Ovary (tissue), 9 donors: ENCODE data around the gene JMJD6. TPM values are rescaled to one million over a fixed set of nuclear protein-coding genes. Genes with fewer than 3 reads are reported as not detected.

Experiments
- DNase-seq, 5 donors: peaks; one replicate each; pipeline ENCODE4 v3.0.0-alpha.2; 2019 to 2020
- H3K27ac ChIP-seq, 2 donors: fragments of 200-600 bp; one replicate each; pipeline versions ENCODE4 v1.5.1 to v1.8.0; 2019 to 2022
- H3K27me3 ChIP-seq: fragments of 200-600 bp; one replicate; pipeline ENCODE4 v1.8.0; 2022
- H3K36me3 ChIP-seq: fragments of 200-600 bp; sonication (generic); one replicate; pipeline ENCODE4 v1.5.1; 2019
- H3K4me1 ChIP-seq: one replicate; pipeline ENCODE4 v1.8.1; 2013; ENCODE audit warnings: mild to moderate bottlenecking, moderate library complexity; ENCODE audit not compliant: insufficient read depth
- H3K4me3 ChIP-seq: fragments of 200-600 bp; sonication (generic); one replicate; pipeline ENCODE4 v1.5.1; 2017
- H3K9me3 ChIP-seq, 2 donors: fragments of 200-600 bp in 1 of 2; sonication (generic) in 1 of 2; one replicate each; pipeline versions ENCODE4 v1.5.1 to v1.8.1; 2013 to 2019; ENCODE audit warnings: mild to moderate bottlenecking in 1 of 2, moderate library complexity in 1 of 2
- EP300 ChIP-seq: sonication (generic); formaldehyde crosslinking; IDR thresholded peaks from one replicate; pipeline ENCODE4 v1.6.1; 2017; ENCODE audit warnings: antibody characterized with exemption
- POLR2A ChIP-seq: fragments of 450-650 bp; IDR thresholded peaks from one replicate; pipeline ENCODE4 v1.6.1; 2017; ENCODE audit warnings: antibody characterized with exemption, mild to moderate bottlenecking, moderate library complexity
- whole genome bisulfite sequencing, 3 donors: extraction: QIAGEN DNeasy Blood & Tissue Kit in 1 of 3; methylation state at CpG; one replicate each; pipeline versions ENCODE4 v1.1.5 to v1.1.7; 2013 to 2017; 5-methylcytosine and 5-hydroxymethylcytosine counted together
- intact Hi-C, 4 donors: fragments of 100-400 bp; cut with DNase I; formaldehyde crosslinking; loops; one replicate each; pipeline versions ENCODE4 v1.11.0 to v1.15.1; 2022 to 2023
- polyA plus RNA-seq, 2 donors: library from polyadenylated mRNA; stranded (reverse); fragments of 200-250 nt in 1 of 2; fragments of 350-450 nt in 1 of 2; fragmentation: Illumina TruSeq in 1 of 2; extraction: RNeasy Lipid Tissue Mini Kit (QIAGEN cat#74804) in 1 of 2; gene quantifications; one replicate each; pipeline ENCODE4 v1.2.3, GENCODE V29; 2013 to 2014
- total RNA-seq, 7 donors: library from RNA; depleted of rRNA in 2 of 7; stranded (reverse); fragments of >200 nt in 2 of 7; fragmentation: NEBNext Ultra II Directional in 3 of 7; extraction: Animal tissue kit (Norgen Biotek cat#: 25700) in 3 of 7; gene quantifications; one replicate each; pipeline versions ENCODE4 v1.1.0 to v1.2.4, GENCODE V29; 2016 to 2023
- TF ChIP-seq, protein P1 (sequence below), 3 donors: fragments of 450-650 bp in 2 of 3; fragments of 200-600 bp in 1 of 3; IDR thresholded peaks; one replicate each; pipeline versions ENCODE4 v1.5.1 to v1.8.0; 2016 to 2022; ENCODE audit warnings: antibody characterized with exemption in 3 of 3, mild to moderate bottlenecking in 1 of 3
- donor health status: DM: no; HTN: no; CAD: no; lungs with moderate emphysema.
- donor health status: DM: no; HTN: no; CAD: no.
- donor health status: Bipolar disorder and iron deficiency.
- donor health status: DM: yes; HTN: yes; CAD: no.
- donor health status: DM: no; HTN: no; CAD: no.
- donor health status: DM: yes; HTN: yes; CAD: no.

The JMJD6 gene
- total and polyA plus RNA-seq, 9 donors = 19.5 to 49.8 (median 28.3) TPM

DNA sequence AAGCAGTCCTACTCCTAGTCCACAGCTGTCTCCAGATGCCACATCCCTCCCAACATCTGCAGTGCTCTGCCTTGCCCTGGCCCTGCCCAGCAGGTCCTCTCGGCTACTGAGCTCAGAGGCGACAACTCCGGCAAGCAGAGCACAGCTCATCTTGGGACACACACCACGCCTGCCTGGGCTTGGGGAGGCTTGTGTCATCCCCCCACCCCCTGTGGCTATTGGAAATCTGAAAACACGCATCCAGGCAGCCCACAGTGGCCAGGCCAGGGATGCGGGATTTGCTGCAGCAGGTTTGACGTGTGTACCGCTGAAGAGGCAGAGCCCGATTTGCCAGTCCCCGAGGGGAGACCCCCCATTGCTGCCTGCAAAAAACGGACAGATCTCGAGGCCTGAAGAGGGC is 41.0 kb downstream of the JMJD6 start:
- no peaks in the 10 kb centered on the region for H3K27me3 ChIP-seq
- intact Hi-C loops = loop anchor here in 1 of 4 donors (5.0 to 10.0 kb wide), 2 partner anchors 37 to 161 kb away; no protein-coding TSS in a partner anchor
- H3K36me3 ChIP-seq = no peaks in the 10 kb centered on the region
- H3K4me3 ChIP-seq = no peak overlapping the region
- H3K4me1 ChIP-seq = peaks cover 36% of the 10 kb centered on the region
- no peaks in the 10 kb centered on the region for H3K9me3 ChIP-seq
- WGBS, 3 donors = 82 to 91% (median 87%) methylated on average over 11 to 12 of the region's 12 CpGs
- H3K27ac ChIP-seq = no peak overlapping the region
- TF ChIP-seq, protein P1, sequence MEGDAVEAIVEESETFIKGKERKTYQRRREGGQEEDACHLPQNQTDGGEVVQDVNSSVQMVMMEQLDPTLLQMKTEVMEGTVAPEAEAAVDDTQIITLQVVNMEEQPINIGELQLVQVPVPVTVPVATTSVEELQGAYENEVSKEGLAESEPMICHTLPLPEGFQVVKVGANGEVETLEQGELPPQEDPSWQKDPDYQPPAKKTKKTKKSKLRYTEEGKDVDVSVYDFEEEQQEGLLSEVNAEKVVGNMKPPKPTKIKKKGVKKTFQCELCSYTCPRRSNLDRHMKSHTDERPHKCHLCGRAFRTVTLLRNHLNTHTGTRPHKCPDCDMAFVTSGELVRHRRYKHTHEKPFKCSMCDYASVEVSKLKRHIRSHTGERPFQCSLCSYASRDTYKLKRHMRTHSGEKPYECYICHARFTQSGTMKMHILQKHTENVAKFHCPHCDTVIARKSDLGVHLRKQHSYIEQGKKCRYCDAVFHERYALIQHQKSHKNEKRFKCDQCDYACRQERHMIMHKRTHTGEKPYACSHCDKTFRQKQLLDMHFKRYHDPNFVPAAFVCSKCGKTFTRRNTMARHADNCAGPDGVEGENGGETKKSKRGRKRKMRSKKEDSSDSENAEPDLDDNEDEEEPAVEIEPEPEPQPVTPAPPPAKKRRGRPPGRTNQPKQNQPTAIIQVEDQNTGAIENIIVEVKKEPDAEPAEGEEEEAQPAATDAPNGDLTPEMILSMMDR (IDR thresholded peaks at IDR 0.05) = no peak
- TF ChIP-seq POLR2A (no peak), EP300 (no peak)
- DNase-seq = peak in 1 of 5 donors; percentile 25

DNA sequence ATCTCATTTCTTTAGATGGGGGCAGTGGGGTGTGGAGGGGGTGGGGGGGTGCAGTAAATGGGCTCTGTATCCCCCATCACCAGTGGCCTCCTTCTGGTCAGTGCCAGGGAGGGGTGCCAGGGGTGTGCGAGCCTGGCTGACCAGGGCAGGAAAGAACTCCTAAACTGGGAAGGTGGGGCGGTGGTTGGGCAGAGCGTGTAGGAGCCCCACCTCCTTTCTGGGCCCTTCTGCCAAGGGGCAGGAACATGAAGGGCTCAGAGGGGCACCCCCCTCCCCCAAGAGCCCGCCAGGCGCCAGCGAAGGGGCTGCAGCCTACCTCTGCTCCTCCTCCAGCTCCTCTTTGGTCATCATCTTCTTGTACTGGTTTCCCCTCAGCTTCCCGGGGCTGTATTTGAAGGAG is 41.6 kb downstream of the JMJD6 start:
- TF ChIP-seq, protein P1 (IDR thresholded peaks at IDR 0.05) = no peak
- TF ChIP-seq POLR2A (no peak), EP300 (no peak)
- Histone ChIP-seq H3K4me3 (no peak overlapping the region), H3K27me3 (no peaks in the 10 kb centered on the region), H3K9me3 (no peaks in the 10 kb centered on the region), H3K36me3 (no peaks in the 10 kb centered on the region), H3K27ac (no peak overlapping the region), H3K4me1 (peaks cover 36% of the 10 kb centered on the region)
- WGBS, 3 donors = 89 to 93% (median 89%) methylated on average over 7 of the region's 7 CpGs
- DNase-seq = peak in 2 of 5 donors; percentile 29 to 47
- intact Hi-C loops = loop anchor here in 1 of 4 donors (5.0 to 10.0 kb wide), 2 partner anchors 38 to 160 kb away; no protein-coding TSS in a partner anchor

DNA sequence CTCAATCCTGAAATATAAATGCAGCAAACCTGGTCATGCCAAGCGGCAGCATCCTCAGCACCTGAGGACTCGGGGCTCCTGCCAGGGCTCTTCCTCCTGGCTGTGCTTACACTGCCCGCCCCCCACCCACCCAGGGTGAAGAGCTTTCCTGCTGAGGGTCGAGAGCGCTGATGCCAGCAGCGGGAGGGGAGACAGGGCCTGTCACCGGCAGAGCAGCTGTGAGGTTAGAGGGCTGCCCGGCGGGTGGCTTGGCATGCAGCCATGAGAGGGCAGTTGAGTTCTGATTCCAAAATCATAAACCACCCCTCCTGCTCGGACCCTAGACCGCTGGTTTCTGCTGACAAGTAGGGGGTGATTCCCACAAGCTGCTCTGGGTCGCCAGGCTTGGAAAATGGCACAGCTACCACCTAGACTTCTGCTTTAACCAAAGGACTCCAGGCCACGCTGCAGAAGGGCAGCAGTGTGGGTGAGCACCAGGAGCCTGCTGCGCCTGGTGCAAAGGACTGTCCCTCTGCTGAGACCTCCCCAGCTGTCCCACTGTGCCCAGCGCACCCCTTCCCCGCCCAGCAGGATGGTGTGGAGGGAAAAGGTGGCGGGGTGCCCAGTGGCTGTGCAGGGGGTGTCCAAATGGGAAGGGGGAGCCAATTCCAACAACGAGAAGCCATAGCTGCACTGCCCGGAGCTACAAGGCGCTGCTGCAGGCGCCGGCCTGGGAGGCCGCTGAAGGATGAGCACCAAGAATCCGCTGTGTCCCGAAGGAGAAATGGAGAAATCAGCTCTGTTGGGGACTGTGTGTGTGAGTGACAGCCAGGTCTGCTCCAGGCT is 42.3 kb downstream of the JMJD6 start:
- H3K9me3 ChIP-seq = no peaks in the 10 kb centered on the region
- peaks cover 31% of the 10 kb centered on the region for H3K4me1 ChIP-seq
- WGBS, 3 donors = 86 to 90% (median 87%) methylated on average over 23 to 25 of the region's 25 CpGs
- peak in 3 of 5 donors; percentile 29 to 48 (median 41) for DNase-seq
- no peak overlapping the region for H3K4me3 ChIP-seq
- no peaks in the 10 kb centered on the region for H3K27me3 ChIP-seq
- no peak for TF ChIP-seq POLR2A
- TF ChIP-seq EP300 = no peak
- TF ChIP-seq, protein P1 (IDR thresholded peaks at IDR 0.05) = no peak
- no peak overlapping the region for H3K27ac ChIP-seq
- intact Hi-C loops = loop anchor here in 1 of 4 donors (10.0 kb wide), 1 partner anchor 159 kb away; no protein-coding TSS in a partner anchor
- H3K36me3 ChIP-seq = no peaks in the 10 kb centered on the region

DNA sequence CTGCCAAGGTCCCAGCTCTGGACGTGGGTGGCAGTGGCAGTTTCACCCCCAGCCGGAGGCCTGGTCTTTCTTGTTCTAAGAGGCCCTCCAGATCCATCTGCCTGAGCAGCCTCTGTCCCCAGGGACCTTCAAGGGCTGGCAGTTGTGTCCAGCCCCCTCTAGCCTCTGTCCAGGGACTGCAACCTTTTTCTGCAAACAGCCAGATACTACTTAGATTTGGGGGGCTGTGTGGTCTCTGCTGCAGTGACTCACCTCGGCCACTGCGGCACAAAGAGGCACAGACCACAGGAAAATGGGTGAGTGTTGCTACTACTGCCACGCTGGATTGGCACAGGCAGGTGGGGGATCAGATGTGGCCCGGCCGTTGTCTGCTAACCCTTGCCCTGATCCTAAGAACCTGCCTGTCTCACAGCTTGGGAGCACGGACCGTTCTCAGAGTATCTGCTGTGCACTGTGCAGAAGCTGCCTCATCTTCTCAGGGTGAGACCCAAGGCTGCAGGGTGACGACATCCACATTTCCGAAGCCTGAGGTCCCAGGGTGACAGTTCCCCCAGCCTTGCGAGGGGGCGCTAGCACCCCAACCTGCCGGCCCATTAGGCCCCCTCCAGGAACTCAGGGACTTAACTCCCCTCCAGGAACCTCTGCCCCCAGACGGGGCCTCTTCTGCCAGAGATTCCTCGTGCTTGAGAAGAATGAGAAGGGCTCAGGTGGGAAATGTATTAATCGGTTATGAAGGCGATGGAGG is 43.2 kb downstream of the JMJD6 start:
- H3K27me3 ChIP-seq = no peaks in the 10 kb centered on the region
- H3K4me3 ChIP-seq = no peak overlapping the region
- no peaks in the 10 kb centered on the region for H3K36me3 ChIP-seq
- peaks cover 27% of the 10 kb centered on the region for H3K4me1 ChIP-seq
- intact Hi-C loops = loop anchor here in 1 of 4 donors (10.0 kb wide), 1 partner anchor 158 kb away; no protein-coding TSS in a partner anchor
- peak overlapping the region; percentile 51 to 59 for H3K27ac ChIP-seq
- no peaks in the 10 kb centered on the region for H3K9me3 ChIP-seq
- peak in 1 of 5 donors; percentile 28 for DNase-seq
- WGBS, 3 donors = 70 to 76% (median 72%) methylated on average over 18 of the region's 18 CpGs
- TF ChIP-seq, protein P1 (IDR thresholded peaks at IDR 0.05) = no peak
- TF ChIP-seq EP300 (no peak), POLR2A (no peak)
